SK-N-SH (cell line): Measurements from ENCODE around the gene BAIAP2.

Experiments
- EP300 ChIP-seq, 2 experiments: IDR thresholded peaks; 2 replicates each; pipeline versions ENCODE4 v1.4.0 to v1.6.1; 2012; ENCODE audit warnings: borderline replicate concordance in 1 of 2, low read depth in 1 of 2, low read length in 1 of 2
- FOSL2 ChIP-seq: IDR thresholded peaks from 2 replicates; pipeline ENCODE4 v1.4.0; 2012; ENCODE audit warnings: low read depth, mild to moderate bottlenecking, moderate library complexity, borderline replicate concordance
- MXI1 ChIP-seq: IDR thresholded peaks from 2 replicates; pipeline ENCODE4 v1.6.1; 2012; ENCODE audit warnings: mild to moderate bottlenecking, low read depth, low read length, improper control_type of control experiment
- NFIC ChIP-seq: IDR thresholded peaks from 2 replicates; pipeline ENCODE4 v1.4.0; 2012; ENCODE audit warnings: borderline replicate concordance
- NRF1 ChIP-seq: IDR thresholded peaks from 2 replicates; pipeline ENCODE4 v1.6.1; 2012; ENCODE audit warnings: low read depth, mild to moderate bottlenecking, low read length
- POLR2AphosphoS5 ChIP-seq: IDR thresholded peaks from 2 replicates; pipeline ENCODE4 v1.6.1; 2012; ENCODE audit warnings: low read depth, low read length
- RAD21 ChIP-seq: IDR thresholded peaks from 2 replicates; pipeline ENCODE4 v1.6.1; 2012; ENCODE audit warnings: mild to moderate bottlenecking, low read length
- RFX5 ChIP-seq: IDR thresholded peaks from 2 replicates; pipeline ENCODE4 v1.6.1; 2012; ENCODE audit warnings: mild to moderate bottlenecking, improper control_type of control experiment, low read length
- TAF1 ChIP-seq: IDR thresholded peaks from 2 replicates; pipeline ENCODE4 v1.6.1; 2012; ENCODE audit warnings: low read depth, mild to moderate bottlenecking, low read length, moderate library complexity, borderline replicate concordance
- TEAD4 ChIP-seq: IDR thresholded peaks from 2 replicates; pipeline ENCODE4 v1.4.0; 2012; ENCODE audit warnings: mild to moderate bottlenecking, borderline replicate concordance; ENCODE audit not compliant: insufficient read depth
- TF ChIP-seq, protein P1 (sequence below): fragments of 200-600 bp; sonication (generic); IDR thresholded peaks from 2 replicates; pipeline ENCODE4 v1.6.1; 2017; ENCODE audit warnings: antibody characterized with exemption, mild to moderate bottlenecking, moderate library complexity
- TF ChIP-seq, protein P2 (sequence below): IDR thresholded peaks from 2 replicates; pipeline ENCODE4 v1.4.0; 2012; ENCODE audit warnings: low read depth, borderline replicate concordance

- TF ChIP-seq TEAD4 = no peak
- no peak for TF ChIP-seq EP300 (IDR thresholded peaks at IDR 0.05; ENCODE audit: borderline replicate concordance in 1 of 2, low read depth in 1 of 2, low read length in 1 of 2)
- TF ChIP-seq, protein P1, sequence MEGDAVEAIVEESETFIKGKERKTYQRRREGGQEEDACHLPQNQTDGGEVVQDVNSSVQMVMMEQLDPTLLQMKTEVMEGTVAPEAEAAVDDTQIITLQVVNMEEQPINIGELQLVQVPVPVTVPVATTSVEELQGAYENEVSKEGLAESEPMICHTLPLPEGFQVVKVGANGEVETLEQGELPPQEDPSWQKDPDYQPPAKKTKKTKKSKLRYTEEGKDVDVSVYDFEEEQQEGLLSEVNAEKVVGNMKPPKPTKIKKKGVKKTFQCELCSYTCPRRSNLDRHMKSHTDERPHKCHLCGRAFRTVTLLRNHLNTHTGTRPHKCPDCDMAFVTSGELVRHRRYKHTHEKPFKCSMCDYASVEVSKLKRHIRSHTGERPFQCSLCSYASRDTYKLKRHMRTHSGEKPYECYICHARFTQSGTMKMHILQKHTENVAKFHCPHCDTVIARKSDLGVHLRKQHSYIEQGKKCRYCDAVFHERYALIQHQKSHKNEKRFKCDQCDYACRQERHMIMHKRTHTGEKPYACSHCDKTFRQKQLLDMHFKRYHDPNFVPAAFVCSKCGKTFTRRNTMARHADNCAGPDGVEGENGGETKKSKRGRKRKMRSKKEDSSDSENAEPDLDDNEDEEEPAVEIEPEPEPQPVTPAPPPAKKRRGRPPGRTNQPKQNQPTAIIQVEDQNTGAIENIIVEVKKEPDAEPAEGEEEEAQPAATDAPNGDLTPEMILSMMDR = no peak
- TF ChIP-seq, protein P2, sequence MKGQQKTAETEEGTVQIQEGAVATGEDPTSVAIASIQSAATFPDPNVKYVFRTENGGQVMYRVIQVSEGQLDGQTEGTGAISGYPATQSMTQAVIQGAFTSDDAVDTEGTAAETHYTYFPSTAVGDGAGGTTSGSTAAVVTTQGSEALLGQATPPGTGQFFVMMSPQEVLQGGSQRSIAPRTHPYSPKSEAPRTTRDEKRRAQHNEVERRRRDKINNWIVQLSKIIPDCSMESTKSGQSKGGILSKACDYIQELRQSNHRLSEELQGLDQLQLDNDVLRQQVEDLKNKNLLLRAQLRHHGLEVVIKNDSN = no peak
- TF ChIP-seq MXI1 = no peak
- TF ChIP-seq RFX5 = no peak
- no peak for TF ChIP-seq POLR2AphosphoS5
- TF ChIP-seq NRF1 = no peak
- TF ChIP-seq NFIC = no peak
- TF ChIP-seq RAD21 = no peak
- TF ChIP-seq FOSL2 = no peak
- TF ChIP-seq TAF1 = no peak
Measured at GRCh38 chr17:81063106-81064093, 28.4 kb downstream of the BAIAP2 start.
